T-helper 2 cell treated with Interferon-gamma antibody and Interleukin-4, amounts not matched to agents 100 ng/mL and 5 ng/mL, for 36 hours (primary cell): ENCODE measurements around the gene TMEM208. TPM values are rescaled to one million over a fixed set of nuclear protein-coding genes. Genes with fewer than 3 reads are reported as not detected.

Experiments used
- intact Hi-C: fragments of 100-400 bp; cut with micrococcal nuclease; formaldehyde crosslinking; loops from one replicate; pipeline ENCODE4 v1.15.1; 2023
- total RNA-seq: library from RNA; stranded (reverse); gene quantifications from 2 replicates; pipeline ENCODE4 v1.2.3, GENCODE V29; 2022

TMEM208 gene
- total RNA-seq, 1 donor from 2014 or later = 46.2 TPM

DNA sequence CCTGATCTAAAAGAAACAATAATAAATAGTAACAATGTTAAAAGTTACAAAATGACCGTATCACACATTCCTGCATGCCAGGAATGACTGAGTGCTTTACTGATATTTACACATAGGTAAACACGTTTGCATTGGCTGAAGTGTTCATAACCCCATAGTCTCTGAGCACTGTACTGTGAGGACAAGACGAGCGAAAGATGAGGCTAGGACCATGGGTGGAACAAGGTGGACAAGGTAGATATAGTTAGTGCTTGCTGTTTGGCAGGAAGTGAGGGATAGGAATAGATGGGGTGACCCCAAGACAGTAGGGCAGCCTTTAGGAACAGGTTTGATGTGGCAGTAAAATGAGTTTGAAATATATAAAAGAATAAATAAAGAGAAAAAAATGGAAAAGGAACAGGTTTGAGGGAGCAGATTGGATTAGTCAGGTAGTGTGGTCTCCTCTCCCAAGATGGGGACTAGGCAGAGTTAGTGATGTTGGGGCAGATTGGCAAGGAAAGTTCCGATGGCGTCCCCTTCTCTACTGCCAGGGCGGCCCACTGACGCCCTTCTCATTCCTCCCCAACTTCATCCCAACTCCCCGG, 35.4 kb upstream of the TMEM208 start:
- intact Hi-C loops = no loop called here

DNA sequence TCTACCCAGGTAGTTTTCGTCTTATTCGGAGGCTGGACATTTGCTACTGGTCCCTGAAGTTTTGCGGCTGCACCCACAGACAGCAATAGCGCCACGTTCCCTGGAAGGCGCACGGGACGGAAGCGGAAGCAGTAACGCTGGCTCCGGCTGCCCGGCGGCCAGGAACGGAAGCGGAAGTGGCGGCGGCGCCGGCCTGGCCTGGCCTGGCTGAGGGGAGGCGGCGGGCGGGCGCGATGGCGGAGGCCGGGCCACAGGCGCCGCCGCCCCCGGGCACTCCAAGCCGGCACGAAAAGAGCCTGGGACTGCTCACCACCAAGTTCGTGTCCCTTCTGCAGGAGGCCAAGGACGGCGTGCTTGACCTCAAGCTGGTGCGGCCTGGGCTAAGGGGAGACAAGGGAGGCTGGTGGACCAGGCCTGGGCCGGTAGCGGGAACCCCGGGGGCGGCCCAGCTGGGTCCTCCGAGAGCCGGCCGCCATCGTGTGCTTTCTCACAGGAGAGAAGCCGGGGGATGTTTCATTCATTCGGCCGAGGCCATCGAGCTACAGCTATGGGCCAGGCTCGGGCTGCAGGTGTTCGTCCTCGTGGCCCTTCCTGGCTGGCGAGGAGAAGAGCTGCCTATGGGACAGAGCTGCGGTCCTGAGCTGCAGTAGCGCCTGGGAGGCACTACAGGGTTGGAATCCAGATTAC, 34.8 kb upstream of the TMEM208 start, which contains the start of gene E2F4:
E2F4 (plus strand) TSS at position 161 of the 687 bp plus-strand sequence; CDS start at position 234, 73 bp downstream.
- intact Hi-C loops = loop anchor here (1.0 to 2.0 kb wide), 2 partner anchors 35 to 52 kb away; partner anchors contain the start of gene TMEM208

DNA sequence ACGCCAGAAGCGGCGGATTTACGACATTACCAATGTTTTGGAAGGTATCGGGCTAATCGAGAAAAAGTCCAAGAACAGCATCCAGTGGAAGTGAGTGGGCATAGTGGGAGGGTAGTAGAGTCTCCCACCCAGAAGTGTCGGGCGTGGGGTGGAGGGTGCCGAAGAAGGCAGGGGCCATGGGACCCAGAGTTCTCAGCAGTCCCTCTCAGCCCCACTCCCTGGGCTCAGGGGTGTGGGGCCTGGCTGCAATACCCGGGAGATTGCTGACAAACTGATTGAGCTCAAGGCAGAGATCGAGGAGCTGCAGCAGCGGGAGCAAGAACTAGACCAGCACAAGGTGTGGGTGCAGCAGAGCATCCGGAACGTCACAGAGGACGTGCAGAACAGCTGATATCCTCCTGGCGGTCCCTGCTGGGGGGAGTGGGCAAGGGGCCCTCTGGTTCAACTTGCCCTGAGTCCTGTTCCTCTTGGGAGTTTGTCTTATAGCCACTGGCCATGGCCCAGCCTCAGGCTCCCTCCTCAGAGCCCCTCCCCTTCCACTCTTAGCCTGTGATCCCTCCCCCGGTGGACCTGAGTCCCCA, 34.1 kb upstream of the TMEM208 start:
- intact Hi-C loops = loop anchor here (1.0 to 2.0 kb wide), 2 partner anchors 34 to 51 kb away; partner anchors contain the start of gene TMEM208

DNA sequence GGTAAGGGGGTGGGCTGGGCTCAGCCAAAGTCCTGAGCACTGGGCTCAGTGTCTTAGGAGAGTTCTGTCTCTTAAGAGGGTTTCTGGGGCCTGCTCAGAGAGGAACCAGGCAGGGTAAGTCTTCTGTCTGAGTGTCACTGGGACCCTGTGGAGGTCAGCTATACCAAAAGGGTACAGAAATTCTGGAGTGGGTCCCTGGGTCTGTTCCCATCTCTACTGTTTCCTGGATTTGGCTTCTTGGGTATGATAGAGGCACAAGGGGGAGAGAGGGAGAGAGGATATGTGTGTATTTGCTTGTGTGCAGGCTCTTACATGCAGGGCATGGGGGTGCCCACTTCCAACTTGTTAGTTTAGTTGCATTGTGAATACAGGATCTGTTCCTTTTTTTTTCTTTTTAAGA, 33.4 kb upstream of the TMEM208 start:
- intact Hi-C loops = loop anchor here (2.0 kb wide), 1 partner anchor 33 kb away; the partner anchor contains the start of gene TMEM208

DNA sequence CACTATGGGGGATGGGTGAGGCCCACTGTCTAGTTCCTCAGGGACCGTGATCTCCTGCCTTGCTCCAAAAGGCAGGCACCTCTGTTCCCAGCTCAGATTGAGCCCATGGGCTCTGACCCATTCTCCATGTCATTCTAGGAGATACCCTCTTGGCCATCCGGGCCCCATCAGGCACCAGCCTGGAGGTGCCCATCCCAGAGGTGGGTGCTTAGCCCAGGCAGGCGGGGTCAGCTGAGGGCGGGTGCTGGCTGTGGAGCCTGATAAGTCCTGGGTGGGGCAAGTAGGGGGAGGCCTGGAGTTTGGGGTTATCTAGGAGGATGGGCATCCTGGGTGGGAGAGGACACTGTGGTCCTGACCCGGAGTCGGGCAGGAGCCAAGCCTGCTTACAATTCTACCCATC, 32.7 kb upstream of the TMEM208 start:
- intact Hi-C loops = no loop called here

DNA sequence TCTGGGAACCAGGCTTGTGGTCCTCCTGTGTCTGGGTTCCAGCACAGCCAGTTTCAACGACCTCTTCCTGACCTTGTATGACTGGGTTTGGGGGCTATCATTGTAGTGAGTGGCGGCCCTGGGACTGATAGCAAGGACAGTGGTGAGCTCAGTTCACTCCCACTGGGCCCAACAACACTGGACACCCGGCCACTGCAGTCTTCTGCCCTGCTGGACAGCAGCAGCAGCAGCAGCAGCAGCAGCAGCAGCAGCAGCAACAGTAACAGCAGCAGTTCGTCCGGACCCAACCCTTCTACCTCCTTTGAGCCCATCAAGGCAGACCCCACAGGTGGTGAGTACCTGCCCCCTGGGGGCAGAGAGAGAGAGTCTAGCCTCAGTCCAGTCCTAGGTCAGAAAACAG, 31.3 kb upstream of the TMEM208 start:
- intact Hi-C loops = no loop called here

DNA sequence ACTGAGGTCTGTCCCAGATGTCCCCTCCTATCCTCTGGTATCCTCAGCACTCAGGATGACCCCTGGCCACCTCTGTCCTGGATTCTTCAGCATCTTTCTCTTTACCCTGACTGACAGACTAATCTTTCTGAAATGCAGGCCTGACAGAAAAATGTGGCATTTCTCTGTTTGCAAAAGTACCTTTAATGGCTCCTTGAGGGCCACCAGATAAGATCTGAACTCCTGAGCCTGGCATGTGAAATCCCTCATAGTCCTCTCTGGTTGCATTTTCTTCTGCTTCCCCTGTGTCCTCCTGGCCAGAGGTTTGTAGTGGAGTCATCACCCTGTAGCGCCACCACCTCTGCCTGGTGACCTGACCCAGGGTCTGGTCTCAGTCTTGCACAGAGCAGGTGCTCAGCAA, 30.0 kb upstream of the TMEM208 start:
- intact Hi-C loops = no loop called here

DNA sequence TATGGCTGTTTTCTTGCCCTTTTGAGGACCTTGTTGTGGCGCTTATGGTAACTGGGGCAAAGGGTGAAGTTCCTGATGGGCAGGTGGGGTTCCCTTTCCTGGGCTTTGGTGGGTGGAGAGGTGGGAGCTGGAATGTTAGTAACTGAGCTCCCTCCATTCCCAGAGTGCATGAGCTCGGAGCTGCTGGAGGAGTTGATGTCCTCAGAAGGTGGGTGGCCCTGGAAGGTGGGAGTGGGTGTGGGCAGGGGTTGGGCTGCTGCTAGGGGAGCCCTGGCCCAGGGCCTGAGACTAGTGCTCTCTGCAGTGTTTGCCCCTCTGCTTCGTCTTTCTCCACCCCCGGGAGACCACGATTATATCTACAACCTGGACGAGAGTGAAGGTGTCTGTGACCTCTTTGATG, 29.2 kb upstream of the TMEM208 start:
- intact Hi-C loops = no loop called here

DNA sequence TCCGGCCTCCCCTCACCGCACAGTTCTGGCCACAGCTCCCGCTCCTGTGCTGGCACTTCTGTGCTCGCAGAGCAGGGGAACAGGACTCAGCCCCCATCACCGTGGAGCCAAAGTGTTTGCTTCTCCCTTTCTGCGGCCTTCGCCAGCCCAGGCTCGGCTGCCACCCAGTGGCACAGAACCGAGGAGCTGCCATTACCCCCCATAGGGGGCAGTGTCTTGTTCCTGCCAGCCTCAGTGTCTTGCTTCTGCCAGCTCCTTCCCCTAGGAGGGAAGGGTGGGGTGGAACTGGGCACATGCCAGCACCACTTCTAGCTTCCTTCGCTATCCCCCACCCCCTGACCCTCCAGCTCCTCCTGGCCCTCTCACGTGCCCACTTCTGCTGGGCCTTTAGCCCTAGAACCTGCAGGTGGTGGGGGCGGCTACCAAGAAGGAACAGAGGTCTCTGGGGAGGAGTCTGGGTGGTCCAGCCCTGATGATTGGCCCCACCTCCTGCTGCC, 28.6 kb upstream of the TMEM208 start:
- intact Hi-C loops = no loop called here

DNA sequence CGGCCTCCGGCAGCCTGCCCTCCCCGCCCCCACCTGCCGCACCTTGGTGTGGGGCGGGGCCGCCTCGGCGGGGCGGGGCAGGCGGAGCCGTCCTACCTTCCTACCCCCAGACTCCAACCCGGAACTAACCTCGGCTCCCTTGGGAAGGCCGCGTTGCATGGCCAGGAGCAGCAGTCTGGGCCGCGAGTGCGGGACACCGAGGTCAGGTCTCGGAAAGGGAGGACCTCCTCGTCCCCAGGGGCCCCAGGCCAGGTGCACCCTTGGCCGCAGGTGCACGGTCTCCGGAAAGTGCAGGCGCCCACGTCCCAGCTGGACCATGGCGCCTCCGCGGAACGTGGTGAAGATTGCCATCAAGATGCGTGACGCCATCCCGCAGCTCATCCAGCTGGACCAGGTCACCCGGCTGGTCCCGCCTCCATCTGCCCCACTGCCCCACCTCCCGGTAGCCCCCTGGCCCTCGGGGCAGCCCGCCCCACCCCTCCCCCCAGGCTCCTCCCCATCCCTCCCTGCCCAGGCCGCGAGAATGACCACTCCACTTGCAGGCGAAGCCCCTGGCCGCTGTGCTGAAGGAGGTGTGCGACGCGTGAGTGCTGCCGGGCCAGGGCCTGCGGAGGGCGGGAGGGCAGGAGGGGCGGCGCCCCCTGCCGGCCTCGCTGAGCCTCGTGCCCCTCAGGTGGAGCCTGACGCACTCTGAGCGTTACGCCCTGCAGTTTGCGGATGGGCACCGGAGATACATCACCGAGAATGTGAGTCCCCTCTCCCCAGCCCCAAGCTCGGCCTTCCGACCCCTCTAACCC, 27.7 kb upstream of the TMEM208 start, which contains the start of gene ELMO3:
ELMO3 (plus strand) TSS at position 121 of the 797 bp plus-strand sequence; CDS start at position 317, 196 bp downstream.
- intact Hi-C loops = no loop called here

DNA sequence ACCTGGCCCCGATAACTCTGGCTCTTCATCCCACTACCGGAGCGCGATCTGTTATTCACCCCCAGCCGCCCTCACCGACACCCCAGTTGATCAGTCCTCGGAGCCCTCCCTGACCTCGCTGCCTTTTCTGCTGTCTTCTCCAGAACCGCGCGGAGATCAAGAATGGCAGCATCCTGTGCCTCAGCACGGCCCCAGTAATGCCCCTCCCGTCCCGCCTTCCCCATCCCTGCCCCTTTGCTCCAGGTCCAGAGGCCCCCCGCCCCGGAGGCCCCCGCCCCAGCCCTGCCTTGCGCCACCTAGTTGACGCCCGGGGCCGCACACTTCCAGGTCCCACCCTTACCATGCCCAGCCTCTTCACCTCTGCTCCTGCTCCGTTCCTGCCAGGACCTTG, 27.1 kb upstream of the TMEM208 start:
- intact Hi-C loops = no loop called here

DNA sequence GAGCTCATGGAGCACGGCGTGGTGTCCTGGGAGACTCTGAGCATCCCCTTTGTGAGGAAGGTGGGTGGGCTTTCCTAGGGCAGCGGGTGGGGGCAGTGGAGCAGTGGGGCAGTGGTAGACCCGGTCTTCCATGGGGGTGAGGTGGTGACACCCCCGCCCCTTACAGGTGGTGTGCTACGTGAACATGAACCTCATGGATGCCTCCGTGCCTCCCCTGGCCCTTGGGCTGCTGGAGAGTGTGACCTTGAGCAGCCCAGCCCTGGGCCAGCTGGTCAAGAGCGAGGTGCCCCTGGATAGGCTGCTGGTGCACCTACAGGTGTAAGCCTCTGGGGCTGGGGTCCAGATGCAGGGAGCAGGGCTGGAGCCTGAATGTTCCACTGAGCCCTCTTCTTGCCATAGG, 26.4 kb upstream of the TMEM208 start:
- intact Hi-C loops = no loop called here

DNA sequence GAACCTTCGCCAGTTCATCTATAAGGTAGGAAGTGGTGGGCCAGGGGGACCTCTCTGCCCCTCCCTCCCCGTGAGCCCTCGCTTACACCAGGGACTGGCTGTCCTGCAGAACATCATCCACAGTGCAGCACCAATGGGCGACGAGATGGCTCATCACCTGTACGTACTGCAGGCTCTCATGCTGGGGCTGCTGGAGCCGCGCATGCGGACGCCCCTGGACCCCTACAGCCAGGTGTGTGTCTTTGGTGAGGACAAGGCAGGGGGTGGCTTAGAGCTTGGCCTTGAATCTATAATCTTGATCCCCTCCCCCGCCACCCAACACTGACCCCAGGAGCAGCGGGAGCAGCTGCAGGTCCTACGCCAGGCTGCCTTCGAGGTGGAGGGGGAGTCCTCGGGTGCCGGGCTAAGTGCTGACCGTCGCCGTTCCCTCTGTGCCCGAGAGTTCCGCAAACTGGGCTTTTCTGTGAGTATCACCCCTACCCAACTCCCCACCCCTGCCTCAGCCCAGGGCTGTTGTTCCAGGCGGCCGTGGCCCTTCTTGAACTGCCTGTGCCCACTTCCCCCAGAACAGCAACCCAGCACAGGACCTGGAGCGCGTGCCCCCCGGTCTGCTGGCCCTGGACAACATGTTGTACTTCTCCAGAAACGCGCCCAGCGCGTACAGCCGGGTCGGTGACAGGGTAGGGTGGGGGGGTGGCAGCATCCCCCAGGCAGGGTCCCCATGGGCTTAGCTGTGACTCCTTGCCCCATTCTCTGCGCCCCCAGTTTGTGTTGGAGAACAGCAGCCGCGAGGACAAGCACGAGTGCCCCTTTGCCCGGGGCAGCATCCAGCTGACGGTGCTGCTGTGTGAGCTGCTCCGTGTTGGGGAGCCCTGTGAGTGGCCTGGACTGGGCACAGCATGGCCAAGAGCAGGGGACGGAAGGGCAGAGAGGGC, 25.3 kb upstream of the TMEM208 start:
- intact Hi-C loops = no loop called here

DNA sequence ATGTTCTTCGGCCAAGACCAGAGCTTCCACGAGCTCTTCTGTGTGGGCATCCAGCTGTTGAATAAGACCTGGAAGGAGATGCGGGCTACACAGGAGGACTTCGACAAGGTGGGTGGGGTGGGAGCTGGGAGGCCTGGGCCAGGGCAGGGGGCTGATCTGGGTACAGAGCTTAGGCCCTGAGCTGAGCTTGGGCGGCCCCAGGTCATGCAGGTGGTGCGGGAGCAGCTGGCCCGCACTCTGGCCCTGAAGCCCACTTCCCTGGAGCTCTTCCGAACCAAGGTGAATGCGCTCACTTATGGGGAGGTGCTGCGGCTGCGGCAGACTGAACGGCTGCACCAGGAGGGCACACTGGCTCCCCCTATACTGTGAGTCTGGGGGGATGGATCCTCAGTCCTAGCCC, 24.5 kb upstream of the TMEM208 start:
- intact Hi-C loops = no loop called here

DNA sequence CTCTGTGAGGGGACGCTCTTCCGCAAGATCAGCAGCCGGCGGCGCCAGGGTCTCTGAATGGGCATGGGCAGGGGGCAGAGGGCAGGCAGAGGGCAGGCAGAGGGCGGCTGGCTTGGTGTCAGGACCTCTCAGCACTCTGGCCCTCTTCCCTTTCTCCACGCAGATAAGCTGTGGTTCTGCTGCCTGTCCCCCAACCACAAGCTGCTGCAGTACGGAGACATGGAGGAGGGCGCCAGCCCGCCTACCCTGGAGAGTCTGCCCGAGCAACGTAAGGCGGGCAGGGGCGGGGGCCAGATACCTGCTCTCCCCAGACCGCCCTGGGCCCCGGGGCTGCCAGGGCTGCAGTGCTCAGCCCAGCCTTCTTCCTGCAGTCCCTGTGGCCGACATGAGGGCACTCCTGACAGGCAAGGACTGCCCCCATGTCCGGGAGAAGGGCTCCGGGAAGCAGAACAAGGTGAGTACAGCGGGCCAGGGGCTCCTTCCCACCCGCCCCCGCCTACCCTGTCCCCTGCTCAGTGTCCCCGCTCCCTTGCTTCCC, 23.9 kb upstream of the TMEM208 start:
- intact Hi-C loops = no loop called here

DNA sequence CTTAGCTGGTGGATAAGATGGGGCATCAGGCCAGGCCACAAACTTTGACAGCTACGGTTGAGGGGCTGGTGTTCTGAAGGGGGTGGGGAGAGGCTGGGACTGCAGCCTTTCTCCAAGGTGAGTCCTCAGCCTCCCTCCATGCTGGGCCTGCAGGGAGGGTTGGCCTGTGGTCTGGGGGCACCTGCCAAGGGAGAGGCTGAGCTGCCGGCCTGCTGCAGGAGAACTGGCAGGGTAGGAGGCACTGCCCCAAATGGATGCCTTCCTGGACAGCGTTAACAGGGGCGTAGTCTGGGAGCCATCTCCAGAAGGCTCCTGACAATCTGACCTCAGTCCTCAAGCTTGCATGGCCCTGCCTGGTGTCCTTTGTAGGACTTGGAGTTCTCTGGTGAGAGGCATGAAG, 22.9 kb upstream of the TMEM208 start:
- intact Hi-C loops = no loop called here

DNA sequence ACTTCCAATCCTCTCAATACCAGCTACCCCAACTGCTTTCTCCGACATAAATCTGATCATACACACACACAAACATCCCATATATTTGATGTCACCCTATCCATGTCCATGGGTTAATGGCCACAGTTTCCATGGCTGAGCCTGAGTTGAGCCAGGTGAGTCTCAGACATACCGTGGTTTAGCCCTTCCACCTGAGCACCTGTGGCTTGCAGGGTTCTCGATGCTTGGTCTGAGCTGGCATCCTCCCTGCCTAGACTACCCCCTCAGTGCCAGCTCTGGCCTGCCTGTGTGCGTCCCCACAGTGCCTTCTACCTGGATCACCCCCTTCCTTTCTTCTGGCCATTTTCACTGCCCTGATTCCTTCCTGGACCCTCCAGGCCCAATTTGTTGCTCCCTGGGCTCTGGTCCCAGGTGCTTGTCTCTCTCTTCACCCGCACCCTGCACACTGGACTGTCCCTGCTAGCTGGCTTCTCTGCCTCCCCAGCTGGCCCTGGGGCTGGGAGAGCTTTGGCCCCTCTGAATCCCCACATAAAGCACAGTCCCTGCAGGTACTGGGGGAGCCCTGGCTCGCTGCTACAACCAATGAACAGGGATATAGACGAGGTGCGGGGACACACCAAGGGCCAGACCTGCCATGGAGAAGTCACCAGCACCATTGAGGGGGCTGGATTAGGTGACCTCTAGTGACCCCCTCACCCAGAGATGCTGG, 20.6 kb upstream of the TMEM208 start:
- intact Hi-C loops = no loop called here

DNA sequence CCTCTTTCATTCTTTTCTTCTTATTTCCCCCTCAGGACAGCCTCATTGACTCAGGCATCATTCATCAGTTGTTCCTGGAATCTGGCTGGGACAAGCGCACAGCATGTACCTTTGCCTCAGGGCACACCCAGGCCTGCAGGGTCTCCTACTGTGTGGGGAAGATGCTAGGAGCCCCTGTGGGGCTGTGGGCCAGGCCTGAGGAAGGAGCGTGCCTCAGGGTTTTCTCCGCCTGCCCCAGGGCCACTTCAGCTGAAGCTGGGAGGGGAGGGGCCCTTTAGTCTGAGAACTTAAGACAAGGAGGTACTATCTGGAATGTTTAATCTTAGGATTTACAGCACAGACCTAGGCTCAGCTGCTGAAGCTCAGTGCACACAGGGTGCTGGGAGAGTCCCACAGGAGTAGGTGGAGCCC, 20.1 kb upstream of the TMEM208 start:
- intact Hi-C loops = no loop called here
